Endothelial cell of umbilical vein (primary cell): Measurements from ENCODE around the gene TLR6. TPM values are rescaled to one million over a fixed set of nuclear protein-coding genes. Genes with fewer than 3 reads are reported as not detected.

Experiments
- BruUV-seq: library from RNA; stranded (reverse); fragments of 400-500 nt; replicated peaks from 2 replicates; lab custom pipeline; 2021; lab: Mats Ljungman, UMichigan
- CTCF ChIA-PET: fragments of 300-600, 350-600 bp; sonication (Branson Sonifier 250); formaldehyde crosslinking; loops from one replicate; lab custom pipeline; 2021; ENCODE audit warnings: antibody characterized with exemption, inconsistent platforms; lab: Charles Lee
- POLR2A ChIA-PET: fragments of 300-600, 350-600 bp; sonication (Branson Sonifier 250); formaldehyde crosslinking; loops from one replicate; lab custom pipeline; 2021; ENCODE audit warnings: antibody characterized with exemption, inconsistent platforms; lab: Charles Lee
- DNase-seq: peaks from one replicate; pipeline ENCODE4 v3.0.0-alpha.2; 2011; ENCODE audit warnings: low read depth, low spot score
- FAIRE-seq: peaks from 2 replicates; lab custom pipeline; 2011; peaks lifted over from hg19 to GRCh38; lab: Jason Lieb, UNC
- H2AFZ ChIP-seq: 2 replicates; pipeline ENCODE4 v1.6.0; 2012; ENCODE audit warnings: low read depth, low read length, control low read depth, inconsistent platforms
- H3K27ac ChIP-seq: 2 replicates; pipeline ENCODE4 v1.5.1; 2011; ENCODE audit warnings: low read depth, mild to moderate bottlenecking, control low read depth, low read length, moderate library complexity; ENCODE audit not compliant: insufficient read depth
- H3K27me3 ChIP-seq, 2 experiments: 2 replicates each; pipeline versions ENCODE4 v1.6.0 to v1.6.1; 2011; ENCODE audit warnings: low read length in 2 of 2, mixed read lengths in 1 of 2; ENCODE audit not compliant: control insufficient read depth in 2 of 2, insufficient read depth in 2 of 2
- H3K36me3 ChIP-seq, 2 experiments: 2 replicates in 1 of 2; 3 replicates in 1 of 2; pipeline ENCODE4 v1.5.1; 2011; ENCODE audit warnings: low read length in 2 of 2, mild to moderate bottlenecking in 1 of 2, moderate library complexity in 1 of 2; ENCODE audit not compliant: control insufficient read depth in 2 of 2, insufficient read depth in 2 of 2; ENCODE audit errors: extremely low read depth in 1 of 2
- H3K4me1 ChIP-seq: 3 replicates; pipeline ENCODE4 v1.5.1; 2011; ENCODE audit warnings: mild to moderate bottlenecking, low read length; ENCODE audit not compliant: control insufficient read depth, insufficient read depth; ENCODE audit errors: extremely low read depth
- H3K4me2 ChIP-seq: 2 replicates; pipeline ENCODE4 v1.6.1; 2011; ENCODE audit warnings: low read length, control low read depth, mixed read lengths; ENCODE audit not compliant: insufficient read depth
- H3K4me3 ChIP-seq, 3 experiments: fragments of 200-600 bp in 1 of 3; sonication (generic), shearing (Covaris generic) in 1 of 3; replicated peaks in 1 of 3; 2 replicates each; pipeline ENCODE4 v1.5.1; 2011 to 2016; ENCODE audit warnings: control low read depth in 3 of 3, low read length in 3 of 3, mild to moderate bottlenecking in 2 of 3, inconsistent platforms in 1 of 3, low read depth in 1 of 3, moderate library complexity in 1 of 3; ENCODE audit not compliant: insufficient read depth in 1 of 3
- H3K79me2 ChIP-seq: 2 replicates; pipeline ENCODE4 v1.6.0; 2012; ENCODE audit warnings: low read length, inconsistent platforms; ENCODE audit not compliant: control insufficient read depth, insufficient read depth
- H3K9ac ChIP-seq: replicated peaks from 2 replicates; pipeline ENCODE3; 2011; ENCODE audit warnings: low read length, control low read depth; ENCODE audit not compliant: insufficient read depth; ENCODE audit errors: extremely low read depth
- H3K9me1 ChIP-seq: replicated peaks from 3 replicates; pipeline ENCODE4 v1.6.0; 2011; ENCODE audit warnings: mild to moderate bottlenecking, low read length; ENCODE audit not compliant: control insufficient read depth, insufficient read depth; ENCODE audit errors: extremely low read depth
- H3K9me3 ChIP-seq: replicated peaks from 2 replicates; pipeline ENCODE4 v1.5.1; 2012; ENCODE audit warnings: low read length, inconsistent platforms; ENCODE audit not compliant: control insufficient read depth, insufficient read depth
- H4K20me1 ChIP-seq: replicated peaks from 2 replicates; pipeline ENCODE3; 2011; ENCODE audit warnings: mild to moderate bottlenecking, low read length; ENCODE audit not compliant: control insufficient read depth, insufficient read depth; ENCODE audit errors: extremely low read depth
- EZH2 ChIP-seq: IDR thresholded peaks from 2 replicates; pipeline ENCODE4 v1.6.1; 2012; ENCODE audit warnings: borderline replicate concordance, low read depth, mild to moderate bottlenecking, moderate library complexity, low read length, inconsistent platforms; ENCODE audit not compliant: severe bottlenecking
- FOS ChIP-seq: IDR thresholded peaks from 2 replicates; pipeline ENCODE4 v1.6.1; 2011; ENCODE audit warnings: mild to moderate bottlenecking, low read length, moderate library complexity, borderline replicate concordance; ENCODE audit not compliant: insufficient read depth
- GATA2 ChIP-seq: IDR thresholded peaks from 2 replicates; pipeline ENCODE4 v1.7.0; 2011; ENCODE audit warnings: low read depth, mild to moderate bottlenecking, moderate library complexity, mixed read lengths, low read length; ENCODE audit not compliant: insufficient read length, insufficient read depth
- JUN ChIP-seq: IDR thresholded peaks from 2 replicates; pipeline ENCODE4 v1.6.1; 2011; ENCODE audit warnings: borderline replicate concordance, low read depth; ENCODE audit not compliant: insufficient read length, insufficient read depth
- MYC ChIP-seq: IDR thresholded peaks from one replicate; pipeline ENCODE4 v1.6.1; 2011; ENCODE audit warnings: mild to moderate bottlenecking, low read depth, low read length
- POLR2A ChIP-seq: IDR thresholded peaks from 2 replicates; pipeline ENCODE4 v1.6.1; 2012; ENCODE audit warnings: low read depth, mild to moderate bottlenecking, control low read depth, low read length
- POLR2AphosphoS5 ChIP-seq: IDR thresholded peaks from 2 replicates; pipeline ENCODE4 v1.6.1; 2012; ENCODE audit warnings: low read depth, mild to moderate bottlenecking, control low read depth, low read length, moderate library complexity; ENCODE audit not compliant: insufficient read depth
- dilution Hi-C: fragments of 300-500 bp; cut with MboI; formaldehyde crosslinking; loops from one replicate; pipeline ENCODE4 v1.15.0; 2019; ENCODE audit warnings: low sequenced_read_pairs; ENCODE audit not compliant: extremely low pct_ligation_motif_present
- intact Hi-C: fragments of 100-400 bp; cut with micrococcal nuclease; formaldehyde crosslinking; loops from one replicate; pipeline ENCODE4 v1.10.0; 2022
- polyA plus RNA-seq, 4 experiments: library from polyadenylated mRNA; depleted of rRNA in 3 of 4; stranded (reverse) in 3 of 4; unstranded in 1 of 4; fragments of >200 nt; gene quantifications; 2 replicates each; pipeline versions ENCODE4 v1.2.1 to v1.2.3, GENCODE V29; 2011 to 2012; ENCODE audit warnings: missing spikeins in 1 of 4
- total RNA-seq: library from RNA; stranded (reverse); gene quantifications from 2 replicates; pipeline ENCODE4 v1.2.3, GENCODE V29; 2021
- TF ChIP-seq, protein P1 (sequence below): IDR thresholded peaks from 2 replicates; pipeline ENCODE4 v1.6.1; 2011; ENCODE audit not compliant: insufficient read depth, insufficient read length
- TF ChIP-seq, protein P2 (sequence below), 2 donors: IDR thresholded peaks; 1 replicate in 1 of 2; 2 replicates in 1 of 2; pipeline ENCODE4 v1.5.1; 2011; ENCODE audit warnings: low read length in 2 of 2, mild to moderate bottlenecking in 2 of 2, moderate library complexity in 2 of 2, control low read depth in 1 of 2, inconsistent platforms in 1 of 2, low read depth in 1 of 2; ENCODE audit not compliant: insufficient read depth in 1 of 2; ENCODE audit errors: extremely low read depth in 1 of 2

The TLR6 gene
- total and polyA plus RNA-seq, 2 donors (not counting 3 experiments of a cell fraction or from before 2014, with no cell fraction given): 0.19 to 1.7 TPM

DNA sequence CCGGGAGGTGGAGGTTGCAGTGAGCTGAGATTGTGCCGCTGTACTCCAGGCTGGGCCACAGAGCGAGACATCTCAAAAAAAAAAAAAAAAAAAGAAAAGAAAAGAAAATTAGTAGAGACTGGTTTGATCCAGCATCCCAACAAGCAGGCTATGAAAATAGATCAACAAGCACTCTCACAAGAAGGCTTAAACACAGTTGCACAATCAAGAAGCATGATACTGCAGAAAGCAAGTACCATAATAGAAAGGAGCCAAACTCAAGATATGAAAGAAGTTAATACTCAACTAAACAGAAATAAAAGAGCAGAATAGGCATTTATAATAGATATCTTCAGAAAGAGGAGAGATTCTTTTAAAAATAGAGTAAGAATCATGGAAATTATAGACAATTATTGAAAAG, 10.6 kb downstream of the TLR6 start:
- H3K79me2 ChIP-seq: no peaks in the 10 kb centered on the region
- no TSS peak for BruUV-seq

More for the DNA sequence above, 10.6 kb downstream of the TLR6 start:
- no peaks in the 10 kb centered on the region for H3K9me1 ChIP-seq
- ChIA-PET POLR2A (no interaction called here), CTCF (interaction anchor here (1.0 to 1.7 kb wide), 3 partner anchors 12 to 87 kb away, joined by 3 to 6 read pairs (median 6); no protein-coding TSS in a partner anchor)
- no peaks in the 10 kb centered on the region for H3K9me3 ChIP-seq
- intact Hi-C loops: no loop called here
- H3K4me2 ChIP-seq: no peak overlapping the region
- no peak overlapping the region for H3K4me3 ChIP-seq
- FAIRE-seq (no peak), DNase-seq (no peak)
- no peaks in the 10 kb centered on the region for H4K20me1 ChIP-seq
- H3K27me3 ChIP-seq: peaks cover 0 to 3% of the 10 kb centered on the region in 2 experiments
- dilution Hi-C loops: no loop called here
- H2AFZ ChIP-seq: no peak overlapping the region
- H3K9ac ChIP-seq: no peak overlapping the region
- TF ChIP-seq POLR2AphosphoS5 (no peak), JUN (no peak), FOS (no peak), GATA2 (no peak), POLR2A (no peak), EZH2 (no peak), MYC (no peak)
- TF ChIP-seq, protein P1, sequence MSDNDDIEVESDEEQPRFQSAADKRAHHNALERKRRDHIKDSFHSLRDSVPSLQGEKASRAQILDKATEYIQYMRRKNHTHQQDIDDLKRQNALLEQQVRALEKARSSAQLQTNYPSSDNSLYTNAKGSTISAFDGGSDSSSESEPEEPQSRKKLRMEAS: no peak
- TF ChIP-seq, protein P2, sequence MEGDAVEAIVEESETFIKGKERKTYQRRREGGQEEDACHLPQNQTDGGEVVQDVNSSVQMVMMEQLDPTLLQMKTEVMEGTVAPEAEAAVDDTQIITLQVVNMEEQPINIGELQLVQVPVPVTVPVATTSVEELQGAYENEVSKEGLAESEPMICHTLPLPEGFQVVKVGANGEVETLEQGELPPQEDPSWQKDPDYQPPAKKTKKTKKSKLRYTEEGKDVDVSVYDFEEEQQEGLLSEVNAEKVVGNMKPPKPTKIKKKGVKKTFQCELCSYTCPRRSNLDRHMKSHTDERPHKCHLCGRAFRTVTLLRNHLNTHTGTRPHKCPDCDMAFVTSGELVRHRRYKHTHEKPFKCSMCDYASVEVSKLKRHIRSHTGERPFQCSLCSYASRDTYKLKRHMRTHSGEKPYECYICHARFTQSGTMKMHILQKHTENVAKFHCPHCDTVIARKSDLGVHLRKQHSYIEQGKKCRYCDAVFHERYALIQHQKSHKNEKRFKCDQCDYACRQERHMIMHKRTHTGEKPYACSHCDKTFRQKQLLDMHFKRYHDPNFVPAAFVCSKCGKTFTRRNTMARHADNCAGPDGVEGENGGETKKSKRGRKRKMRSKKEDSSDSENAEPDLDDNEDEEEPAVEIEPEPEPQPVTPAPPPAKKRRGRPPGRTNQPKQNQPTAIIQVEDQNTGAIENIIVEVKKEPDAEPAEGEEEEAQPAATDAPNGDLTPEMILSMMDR (IDR thresholded peaks at IDR 0.05; ENCODE audit: extremely low read depth in 1 of 2, insufficient read depth in 1 of 2, low read depth in 1 of 2, low read length in 2 of 2): no peak
- H3K4me1 ChIP-seq: no peaks in the 10 kb centered on the region
- no peak overlapping the region for H3K27ac ChIP-seq
- no peaks in the 10 kb centered on the region for H3K36me3 ChIP-seq
